HepG2 (cell line): ENCODE measurements around the gene GSTM1. TPM values are rescaled to one million over a fixed set of nuclear protein-coding genes. Genes with fewer than 3 reads are reported as not detected.

Experiments
- ATAC-seq: fragments of 200-7000 bp; cut with Tn5 transposase; 3 replicates; pipeline ENCODE4 v1.9.1; 2020; ENCODE audit warnings: mild to moderate bottlenecking, moderate library complexity
- Bru-seq: library from RNA; stranded (reverse); fragments of 400-500 nt; gene quantifications from one replicate; lab custom pipeline; 2021; lab: Mats Ljungman, UMichigan
- BruChase-seq, 2 experiments: library from RNA; stranded (reverse); fragments of 400-500 nt; gene quantifications; one replicate each; lab custom pipeline; 2021; lab: Mats Ljungman, UMichigan
- BruUV-seq: library from RNA; stranded (reverse); fragments of 400-500 nt; replicated peaks from 2 replicates; lab custom pipeline; 2021; lab: Mats Ljungman, UMichigan
- CTCF ChIA-PET: fragments of 300-600 bp; formaldehyde crosslinking; extraction: SDS; loops from one replicate; lab custom pipeline; 2021; ENCODE audit warnings: low total read pairs, inconsistent platforms, low intra/inter-chr PET ratio; lab: Yijun Ruan, JAX
- POLR2A ChIA-PET: fragments of 350-600 bp; sonication (Branson Sonifier 250); formaldehyde crosslinking; loops from one replicate; lab custom pipeline; 2020; ENCODE audit warnings: antibody characterized with exemption, inconsistent platforms; lab: Yijun Ruan, JAX
- DNase-seq: peaks from one replicate; pipeline ENCODE4 v3.0.0-alpha.2; 2015; ENCODE audit warnings: low spot score
- FAIRE-seq: peaks from 3 replicates; lab custom pipeline; 2011; peaks lifted over from hg19 to GRCh38; lab: Jason Lieb, UNC
- H2AFZ ChIP-seq: one replicate; pipeline ENCODE4 v1.6.1; 2011; ENCODE audit warnings: low read length, inconsistent platforms
- H3K27ac ChIP-seq: fragments of 300-600 bp; 3 replicates; pipeline ENCODE4 v1.8.0; 2011; ENCODE audit warnings: mixed run types, mild to moderate bottlenecking, mixed read lengths, low read length, inconsistent platforms; ENCODE audit not compliant: insufficient read depth; ENCODE audit errors: extremely low read length
- H3K27me3 ChIP-seq, 2 experiments: fragments of 200-600 bp in 1 of 2; 2 replicates in 1 of 2; 3 replicates in 1 of 2; pipeline versions ENCODE4 v1.6.0 to v1.8.0; 2011; ENCODE audit warnings: low read length in 2 of 2, mild to moderate bottlenecking in 2 of 2, moderate library complexity in 2 of 2, inconsistent platforms in 1 of 2; ENCODE audit not compliant: insufficient read depth in 2 of 2, control insufficient read depth in 1 of 2
- H3K36me3 ChIP-seq, 2 experiments: fragments of 200-600 bp in 1 of 2; replicated peaks in 1 of 2; 2 replicates in 1 of 2; 3 replicates in 1 of 2; pipeline versions ENCODE4 v1.5.1 to v1.8.0; 2011; ENCODE audit warnings: low read length in 2 of 2, inconsistent platforms in 1 of 2; ENCODE audit not compliant: insufficient read depth in 2 of 2, control insufficient read depth in 1 of 2
- H3K4me1 ChIP-seq: 2 replicates; pipeline ENCODE4 v1.5.1; 2012; ENCODE audit warnings: low read length, inconsistent platforms; ENCODE audit not compliant: insufficient read depth
- H3K4me2 ChIP-seq: 2 replicates; pipeline ENCODE4 v1.6.0; 2011; ENCODE audit warnings: low read depth, low read length, inconsistent platforms
- H3K4me3 ChIP-seq, 3 experiments: fragments of 200-600 bp in 1 of 3; sonication (generic), shearing (Covaris generic) in 1 of 3; replicated peaks in 1 of 3; 2 replicates each; pipeline ENCODE4 v1.5.1; 2011 to 2016; ENCODE audit warnings: low read length in 3 of 3, inconsistent platforms in 2 of 3, low read depth in 2 of 3, mild to moderate bottlenecking in 2 of 3, control low read depth in 1 of 3, mixed read lengths in 1 of 3; ENCODE audit not compliant: insufficient read depth in 1 of 3
- H3K79me2 ChIP-seq: one replicate; pipeline ENCODE4 v1.6.1; 2011; ENCODE audit warnings: low read length, inconsistent platforms; ENCODE audit not compliant: insufficient read depth
- H3K9ac ChIP-seq: 2 replicates; pipeline ENCODE4 v1.6.0; 2011; ENCODE audit warnings: mild to moderate bottlenecking, low read depth, low read length, inconsistent platforms; ENCODE audit not compliant: insufficient read depth
- H3K9me3 ChIP-seq: 2 replicates; pipeline ENCODE4 v1.5.1; 2012; ENCODE audit warnings: mild to moderate bottlenecking, low read length
- H4K20me1 ChIP-seq: 2 replicates; pipeline ENCODE4 v1.6.0; 2011; ENCODE audit warnings: inconsistent platforms, mild to moderate bottlenecking, low read length, moderate library complexity; ENCODE audit not compliant: insufficient read depth
- ASH2L ChIP-seq: fragments of 300-600, 200-600 bp; sonication (generic); IDR thresholded peaks from 2 replicates; pipeline ENCODE4 v1.7.0; 2017; ENCODE audit warnings: low read depth, mild to moderate bottlenecking, moderate library complexity, mixed read lengths, low read length; ENCODE audit not compliant: insufficient read length
- CREM ChIP-seq, 2 experiments: sonication (generic) in 1 of 2; formaldehyde crosslinking in 1 of 2; IDR thresholded peaks; 2 replicates each; pipeline versions ENCODE4 v1.4.0 to v1.6.1; 2016 to 2020; ENCODE audit warnings: antibody characterized with exemption in 1 of 2, mild to moderate bottlenecking in 1 of 2, missing genetic modification reagents in 1 of 2
- FOXK1 ChIP-seq: sonication (generic); formaldehyde crosslinking; IDR thresholded peaks from 2 replicates; pipeline ENCODE4 v1.4.0; 2020; ENCODE audit warnings: low read depth, missing genetic modification reagents, borderline replicate concordance
- TBP ChIP-seq: sonication (generic); formaldehyde crosslinking; IDR thresholded peaks from 2 replicates; pipeline ENCODE4 v1.5.0; 2020; ENCODE audit warnings: missing genetic modification reagents
- ZNF101 ChIP-seq: sonication (generic); formaldehyde crosslinking; IDR thresholded peaks from 2 replicates; pipeline ENCODE4 v1.4.0; 2020; ENCODE audit warnings: mild to moderate bottlenecking, low read depth, missing genetic modification reagents, borderline replicate concordance
- ZNF274 ChIP-seq: sonication (generic); formaldehyde crosslinking; IDR thresholded peaks from 2 replicates; pipeline ENCODE4 v1.5.1; 2020; ENCODE audit warnings: mild to moderate bottlenecking, missing genetic modification reagents
- ZNF83 ChIP-seq: sonication (generic); formaldehyde crosslinking; IDR thresholded peaks from 2 replicates; pipeline ENCODE4 v1.4.0; 2020; ENCODE audit warnings: missing genetic modification reagents, mild to moderate bottlenecking, borderline replicate concordance
- WGBS: methylation state at CpG from one replicate; pipeline ENCODE4 v1.1.6; 2017; ENCODE audit warnings: low lambda C conversion rate; 5-methylcytosine and 5-hydroxymethylcytosine counted together
- in situ Hi-C: cut with HindIII; loops from 2 replicates; pipeline ENCODE4 v1.10.0; 2017; ENCODE audit warnings: low pct_unique_long_range_greater_than_20kb; ENCODE audit not compliant: extremely low pct_ligation_motif_present
- intact Hi-C: fragments of 100-400 bp; cut with micrococcal nuclease; formaldehyde crosslinking; loops from one replicate; pipeline ENCODE4 v1.10.0; 2022; ENCODE audit not compliant: unreplicated experiment
- long read RNA-seq, 2 experiments: library from RNA in 1 of 2; library from polyadenylated mRNA in 1 of 2; stranded (forward) in 1 of 2; unstranded in 1 of 2; transcript quantifications; one replicate each; pipeline ENCODE4 v2.0.0, GENCODE V29; 2019 to 2022
- polyA minus RNA-seq, 3 experiments: library from RNA; depleted of rRNA, polyadenylated mRNA; stranded (reverse); fragments of >200 nt; gene quantifications; 2 replicates each; pipeline ENCODE4 v1.2.3, GENCODE V29; 2011; ENCODE audit warnings: low replicate concordance in 1 of 3
- polyA plus RNA-seq, 8 experiments: library from polyadenylated mRNA; depleted of rRNA in 3 of 8; stranded (reverse) in 7 of 8; unstranded in 1 of 8; fragments of >200 nt; fragmentation: Illumina TruSeq in 4 of 8; extraction: Trizol in 4 of 8; gene quantifications; 2 replicates each; pipeline versions ENCODE4 v1.2.1 to v1.2.3, GENCODE V29; 2011 to 2016; ENCODE audit warnings: low read depth in 4 of 8, missing spikeins in 1 of 8, mixed read lengths in 1 of 8; ENCODE audit not compliant: insufficient read depth in 1 of 8
- total RNA-seq, 5 experiments: library from RNA; depleted of rRNA; stranded (reverse); fragments of >200 nt; fragmentation: Illumina TruSeq; extraction: Trizol; gene quantifications; 2 replicates each; pipeline ENCODE4 v1.2.3, GENCODE V29; 2016; ENCODE audit warnings: low read depth in 1 of 5
- TF ChIP-seq, protein P1 (sequence below): sonication (generic); formaldehyde crosslinking; IDR thresholded peaks from 2 replicates; pipeline ENCODE4 v1.5.0; 2020; ENCODE audit warnings: mild to moderate bottlenecking, missing genetic modification reagents, borderline replicate concordance

GSTM1 gene
- total RNA-seq (2016; rRNA removed; fragmentation: Illumina TruSeq; extraction: Trizol) (not detected in 2 replicates), polyA plus RNA-seq (2011; rRNA removed) (0.42 and 0.55 TPM in 2 replicates), polyA minus RNA-seq (2011; rRNA and poly(A)+ RNA removed; ENCODE audit: low replicate concordance) (1.6 TPM in 1 of 2 replicates, not detected in the other), Bru-seq, nascent RNA (not detected), BruChase-seq, experiment 1, labeled RNA remaining after a 6-hour chase (not detected), BruChase-seq, experiment 2, labeled RNA remaining after a 2-hour chase (not detected)
- not detected in 2 replicates for total RNA-seq (2016; cell fraction: cytosol; rRNA removed; fragmentation: Illumina TruSeq; extraction: Trizol; ENCODE audit: low read depth)
- total RNA-seq (2016; cell fraction: insoluble cytoplasmic fraction; rRNA removed; fragmentation: Illumina TruSeq; extraction: Trizol): 0.15 TPM in 1 of 2 replicates, not detected in the other
- not detected in 2 replicates for total RNA-seq (2016; cell fraction: membrane; rRNA removed; fragmentation: Illumina TruSeq; extraction: Trizol)
- total RNA-seq (2016; cell fraction: nucleus; rRNA removed; fragmentation: Illumina TruSeq; extraction: Trizol): not detected in 2 replicates
- 0.22 and 0.66 TPM in 2 replicates for polyA plus RNA-seq (2011; cell fraction: cytosol; rRNA removed)
- 0.57 and 0.76 TPM in 2 replicates for polyA plus RNA-seq (2011; cell fraction: nucleus; rRNA removed)
- 0.27 TPM in 1 of 2 replicates, not detected in the other for polyA plus RNA-seq (2012)
- polyA plus RNA-seq (2016; cell fraction: cytosol; fragmentation: Illumina TruSeq; extraction: Trizol; ENCODE audit: low read depth): not detected in 2 replicates
- polyA plus RNA-seq (2016; cell fraction: insoluble cytoplasmic fraction; fragmentation: Illumina TruSeq; extraction: Trizol; ENCODE audit: low read depth): 0.21 and 0.40 TPM in 2 replicates
- not detected in 2 replicates for polyA plus RNA-seq (2016; cell fraction: membrane; fragmentation: Illumina TruSeq; extraction: Trizol; ENCODE audit: low read depth)
- not detected in 2 replicates for polyA plus RNA-seq (2016; cell fraction: nucleus; fragmentation: Illumina TruSeq; extraction: Trizol; ENCODE audit: insufficient read depth, low read depth)
- not detected in 2 replicates for polyA minus RNA-seq (2011; cell fraction: cytosol; rRNA and poly(A)+ RNA removed)
- not detected in 2 replicates for polyA minus RNA-seq (2011; cell fraction: nucleus; rRNA and poly(A)+ RNA removed)
- long read RNA-seq, experiment 1, partial matches to known transcripts: 0 of 1 reads
- long read RNA-seq, experiment 1, other reads (novel, unspliced or antisense): 0 of 1 reads
- long read RNA-seq, experiment 2: 0 reads

- CTCF ChIA-PET: no interaction called here
- intact Hi-C loops (no loop called here), in situ Hi-C loops (no loop called here)
- ATAC-seq (no peak), DNase-seq (no peak), FAIRE-seq (no peak)
- Histone ChIP-seq H3K9ac (no peak within 1 kb of the TSS), H3K36me3 (no peaks in the 10 kb centered on the region), H3K79me2 (no peaks in the 10 kb centered on the region), H3K9me3 (no peaks in the 10 kb centered on the region), H3K4me2 (no peak within 1 kb of the TSS), H3K4me3 (no peak within 1 kb of the TSS), H2AFZ (no peak within 1 kb of the TSS), H3K27ac (no peak within 1 kb of the TSS), H4K20me1 (no peaks in the 10 kb centered on the region), H3K4me1 (no peaks in the 10 kb centered on the region), H3K27me3 (no peaks in the 10 kb centered on the region)
- POLR2A ChIA-PET: no interaction called here
- 85% methylated on average over 11 of the region's 46 CpGs for WGBS
- BruUV-seq: no TSS peak
- TF ChIP-seq FOXK1 (no peak), ZNF83 (CRISPR knock-in tag) (no peak), ASH2L (no peak), TBP (CRISPR knock-in tag) (no peak), CREM (IDR thresholded peaks at IDR 0.05) (no peak), CREM (CRISPR knock-in tag; IDR thresholded peaks at IDR 0.05) (no peak), ZNF101 (no peak), ZNF274 (CRISPR knock-in tag) (no peak)
- TF ChIP-seq, protein P1, sequence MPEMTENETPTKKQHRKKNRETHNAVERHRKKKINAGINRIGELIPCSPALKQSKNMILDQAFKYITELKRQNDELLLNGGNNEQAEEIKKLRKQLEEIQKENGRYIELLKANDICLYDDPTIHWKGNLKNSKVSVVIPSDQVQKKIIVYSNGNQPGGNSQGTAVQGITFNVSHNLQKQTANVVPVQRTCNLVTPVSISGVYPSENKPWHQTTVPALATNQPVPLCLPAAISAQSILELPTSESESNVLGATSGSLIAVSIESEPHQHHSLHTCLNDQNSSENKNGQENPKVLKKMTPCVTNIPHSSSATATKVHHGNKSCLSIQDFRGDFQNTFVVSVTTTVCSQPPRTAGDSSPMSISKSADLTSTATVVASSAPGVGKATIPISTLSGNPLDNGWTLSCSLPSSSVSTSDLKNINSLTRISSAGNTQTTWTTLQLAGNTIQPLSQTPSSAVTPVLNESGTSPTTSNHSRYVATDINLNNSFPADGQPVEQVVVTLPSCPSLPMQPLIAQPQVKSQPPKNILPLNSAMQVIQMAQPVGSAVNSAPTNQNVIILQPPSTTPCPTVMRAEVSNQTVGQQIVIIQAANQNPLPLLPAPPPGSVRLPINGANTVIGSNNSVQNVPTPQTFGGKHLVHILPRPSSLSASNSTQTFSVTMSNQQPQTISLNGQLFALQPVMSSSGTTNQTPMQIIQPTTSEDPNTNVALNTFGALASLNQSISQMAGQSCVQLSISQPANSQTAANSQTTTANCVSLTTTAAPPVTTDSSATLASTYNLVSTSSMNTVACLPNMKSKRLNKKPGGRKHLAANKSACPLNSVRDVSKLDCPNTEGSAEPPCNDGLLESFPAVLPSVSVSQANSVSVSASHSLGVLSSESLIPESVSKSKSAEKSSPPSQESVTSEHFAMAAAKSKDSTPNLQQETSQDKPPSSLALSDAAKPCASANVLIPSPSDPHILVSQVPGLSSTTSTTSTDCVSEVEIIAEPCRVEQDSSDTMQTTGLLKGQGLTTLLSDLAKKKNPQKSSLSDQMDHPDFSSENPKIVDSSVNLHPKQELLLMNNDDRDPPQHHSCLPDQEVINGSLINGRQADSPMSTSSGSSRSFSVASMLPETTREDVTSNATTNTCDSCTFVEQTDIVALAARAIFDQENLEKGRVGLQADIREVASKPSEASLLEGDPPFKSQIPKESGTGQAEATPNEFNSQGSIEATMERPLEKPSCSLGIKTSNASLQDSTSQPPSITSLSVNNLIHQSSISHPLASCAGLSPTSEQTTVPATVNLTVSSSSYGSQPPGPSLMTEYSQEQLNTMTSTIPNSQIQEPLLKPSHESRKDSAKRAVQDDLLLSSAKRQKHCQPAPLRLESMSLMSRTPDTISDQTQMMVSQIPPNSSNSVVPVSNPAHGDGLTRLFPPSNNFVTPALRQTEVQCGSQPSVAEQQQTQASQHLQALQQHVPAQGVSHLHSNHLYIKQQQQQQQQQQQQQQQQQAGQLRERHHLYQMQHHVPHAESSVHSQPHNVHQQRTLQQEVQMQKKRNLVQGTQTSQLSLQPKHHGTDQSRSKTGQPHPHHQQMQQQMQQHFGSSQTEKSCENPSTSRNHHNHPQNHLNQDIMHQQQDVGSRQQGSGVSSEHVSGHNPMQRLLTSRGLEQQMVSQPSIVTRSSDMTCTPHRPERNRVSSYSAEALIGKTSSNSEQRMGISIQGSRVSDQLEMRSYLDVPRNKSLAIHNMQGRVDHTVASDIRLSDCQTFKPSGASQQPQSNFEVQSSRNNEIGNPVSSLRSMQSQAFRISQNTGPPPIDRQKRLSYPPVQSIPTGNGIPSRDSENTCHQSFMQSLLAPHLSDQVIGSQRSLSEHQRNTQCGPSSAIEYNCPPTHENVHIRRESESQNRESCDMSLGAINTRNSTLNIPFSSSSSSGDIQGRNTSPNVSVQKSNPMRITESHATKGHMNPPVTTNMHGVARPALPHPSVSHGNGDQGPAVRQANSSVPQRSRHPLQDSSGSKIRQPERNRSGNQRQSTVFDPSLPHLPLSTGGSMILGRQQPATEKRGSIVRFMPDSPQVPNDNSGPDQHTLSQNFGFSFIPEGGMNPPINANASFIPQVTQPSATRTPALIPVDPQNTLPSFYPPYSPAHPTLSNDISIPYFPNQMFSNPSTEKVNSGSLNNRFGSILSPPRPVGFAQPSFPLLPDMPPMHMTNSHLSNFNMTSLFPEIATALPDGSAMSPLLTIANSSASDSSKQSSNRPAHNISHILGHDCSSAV: no peak
These were observed at the start of gene GSTM1 for GRCh38 chr1:109687641-109688499. GSTM1 (plus strand) TSS chr1:109687817; CDS start chr1:109687874, 57 bp downstream.
